NCI-H1436 treated with DMSO at 0.1 percent for 48 hours (cell line): ENCODE measurements around the gene PELI2.

ENCODE experiments used
- DNase-seq: peaks from one replicate; lab custom pipeline; 2025; lab: John Stamatoyannopoulos, UW

The PELI2 gene

GRCh38 chr14:56173365-56173922 lies 55.2 kb downstream of the PELI2 start:
- no peak for DNase-seq

GRCh38 chr14:56175773-56176172 lies 57.6 kb downstream of the PELI2 start:
- DNase-seq, result no peak

- DNase-seq, result no peak
Measured at GRCh38 chr14:56176530-56176929, 58.3 kb downstream of the PELI2 start.

- no peak for DNase-seq
Measured at GRCh38 chr14:56177036-56177435, 58.8 kb downstream of the PELI2 start.

GRCh38 chr14:56180754-56181542 lies 62.7 kb downstream of the PELI2 start:
- DNase-seq, result no peak

GRCh38 chr14:56181681-56182085 lies 63.5 kb downstream of the PELI2 start:
- peak; percentile 25 for DNase-seq

GRCh38 chr14:56182410-56182809 lies 64.2 kb downstream of the PELI2 start:
- DNase-seq, result no peak

GRCh38 chr14:56183631-56184157 lies 65.5 kb downstream of the PELI2 start:
- no peak for DNase-seq

GRCh38 chr14:56185992-56186391 lies 67.8 kb downstream of the PELI2 start:
- DNase-seq, result no peak

GRCh38 chr14:56187736-56188135 lies 69.5 kb downstream of the PELI2 start:
- DNase-seq, result no peak

- no peak for DNase-seq
Measured at GRCh38 chr14:56189307-56189706, 71.1 kb downstream of the PELI2 start.

- no peak for DNase-seq
Measured at GRCh38 chr14:56193347-56193746, 75.1 kb downstream of the PELI2 start.

GRCh38 chr14:56194042-56194441 lies 75.8 kb downstream of the PELI2 start:
- no peak for DNase-seq

GRCh38 chr14:56195223-56195622 lies 77.0 kb downstream of the PELI2 start:
- DNase-seq, result no peak

GRCh38 chr14:56195704-56196103 lies 77.5 kb downstream of the PELI2 start:
- DNase-seq, result no peak

- DNase-seq, result no peak
Measured at GRCh38 chr14:56196274-56196673, 78.1 kb downstream of the PELI2 start.

GRCh38 chr14:56197150-56197549 lies 78.9 kb downstream of the PELI2 start:
- DNase-seq, result no peak

GRCh38 chr14:56198438-56198837 lies 80.2 kb downstream of the PELI2 start:
- no peak for DNase-seq

- no peak for DNase-seq
Measured at GRCh38 chr14:56199095-56199981, 81.1 kb downstream of the PELI2 start.

GRCh38 chr14:56199982-56200577 lies 81.9 kb downstream of the PELI2 start:
- no peak for DNase-seq

GRCh38 chr14:56202256-56202655 lies 84.0 kb downstream of the PELI2 start:
- no peak for DNase-seq

- peak; percentile 93 for DNase-seq
Measured at GRCh38 chr14:56205881-56206280, 87.7 kb downstream of the PELI2 start.
